H1 (cell line): Measurements from ENCODE around the gene FKBP1B. TPM values are rescaled to one million over a fixed set of nuclear protein-coding genes. Genes with fewer than 3 reads are reported as not detected.

ENCODE experiments used
- BCL11A ChIP-seq, 2 experiments: IDR thresholded peaks; one replicate each; pipeline ENCODE4 v1.6.1; 2011; ENCODE audit warnings: low read depth in 2 of 2, low read length in 2 of 2, mild to moderate bottlenecking in 2 of 2
- EGR1 ChIP-seq: IDR thresholded peaks from 2 replicates; pipeline ENCODE4 v1.6.1; 2011; ENCODE audit warnings: low read depth, low read length, borderline replicate concordance
- EZH2 ChIP-seq: fragments of 200-600 bp; sonication (generic); IDR thresholded peaks from 2 replicates; pipeline ENCODE4 v1.7.1; 2012; ENCODE audit warnings: low read depth, mild to moderate bottlenecking, moderate library complexity, low read length, inconsistent platforms; ENCODE audit not compliant: severe bottlenecking
- JUN ChIP-seq: IDR thresholded peaks from 2 replicates; pipeline ENCODE4 v1.6.1; 2011; ENCODE audit warnings: low read depth, mild to moderate bottlenecking, improper control_type of control experiment, low read length
- KDM1A ChIP-seq: fragments of 200-600, 300-600 bp; sonication (generic); IDR thresholded peaks from 2 replicates; pipeline ENCODE4 v1.7.1; 2016; ENCODE audit warnings: mild to moderate bottlenecking, low read length, borderline replicate concordance
- KDM4A ChIP-seq: IDR thresholded peaks from one replicate; pipeline ENCODE4 v1.7.1; 2012; ENCODE audit warnings: low read depth, mild to moderate bottlenecking, moderate library complexity, low read length, inconsistent platforms; ENCODE audit not compliant: severe bottlenecking
- SUZ12 ChIP-seq: fragments of 200-600 bp; sonication (generic); IDR thresholded peaks from 2 replicates; pipeline ENCODE4 v1.6.1; 2012; ENCODE audit warnings: mild to moderate bottlenecking, inconsistent platforms, low read length, moderate library complexity, mixed read lengths
- TAF1 ChIP-seq: IDR thresholded peaks from 2 replicates; pipeline ENCODE4 v1.6.1; 2011; ENCODE audit warnings: mild to moderate bottlenecking, low read depth, low read length
- polyA plus RNA-seq, 7 experiments: library from polyadenylated mRNA; depleted of rRNA in 3 of 7; stranded (reverse) in 5 of 7; unstranded in 2 of 7; fragments of >200 nt in 5 of 7; fragments of 200-250 nt in 2 of 7; gene quantifications; 1 replicate in 5 of 7; 2 replicates in 1 of 7; 4 replicates in 1 of 7; pipeline versions ENCODE4 v1.2.1 to v1.2.3, GENCODE V29; 2011 to 2013; ENCODE audit warnings: missing spikeins in 2 of 7, mixed read lengths in 2 of 7
- total RNA-seq: library from RNA; stranded (reverse); fragmentation: NEBNext Ultra II Directional; extraction: Animal tissue kit (Norgen Biotek cat#: 25700); gene quantifications from 2 replicates; pipeline ENCODE4 v1.2.1, GENCODE V29; 2021
- TF ChIP-seq, protein P1 (sequence below): fragments of 300-600 bp; sonication (generic); IDR thresholded peaks from 2 replicates; pipeline ENCODE4 v1.7.1; 2012; ENCODE audit warnings: low read length, moderate library complexity, mild to moderate bottlenecking, inconsistent platforms; ENCODE audit not compliant: insufficient replicate concordance
- TF ChIP-seq, protein P2 (sequence below): IDR thresholded peaks from 2 replicates; pipeline ENCODE4 v1.6.1; 2012; ENCODE audit warnings: low read length, inconsistent platforms

Gene FKBP1B
- total and polyA plus RNA-seq, 2 of the 8 experiments (the other 6 are each of a cell fraction or from before 2014, with no cell fraction given), result 50.8 to 151 TPM

- TF ChIP-seq, protein P1, sequence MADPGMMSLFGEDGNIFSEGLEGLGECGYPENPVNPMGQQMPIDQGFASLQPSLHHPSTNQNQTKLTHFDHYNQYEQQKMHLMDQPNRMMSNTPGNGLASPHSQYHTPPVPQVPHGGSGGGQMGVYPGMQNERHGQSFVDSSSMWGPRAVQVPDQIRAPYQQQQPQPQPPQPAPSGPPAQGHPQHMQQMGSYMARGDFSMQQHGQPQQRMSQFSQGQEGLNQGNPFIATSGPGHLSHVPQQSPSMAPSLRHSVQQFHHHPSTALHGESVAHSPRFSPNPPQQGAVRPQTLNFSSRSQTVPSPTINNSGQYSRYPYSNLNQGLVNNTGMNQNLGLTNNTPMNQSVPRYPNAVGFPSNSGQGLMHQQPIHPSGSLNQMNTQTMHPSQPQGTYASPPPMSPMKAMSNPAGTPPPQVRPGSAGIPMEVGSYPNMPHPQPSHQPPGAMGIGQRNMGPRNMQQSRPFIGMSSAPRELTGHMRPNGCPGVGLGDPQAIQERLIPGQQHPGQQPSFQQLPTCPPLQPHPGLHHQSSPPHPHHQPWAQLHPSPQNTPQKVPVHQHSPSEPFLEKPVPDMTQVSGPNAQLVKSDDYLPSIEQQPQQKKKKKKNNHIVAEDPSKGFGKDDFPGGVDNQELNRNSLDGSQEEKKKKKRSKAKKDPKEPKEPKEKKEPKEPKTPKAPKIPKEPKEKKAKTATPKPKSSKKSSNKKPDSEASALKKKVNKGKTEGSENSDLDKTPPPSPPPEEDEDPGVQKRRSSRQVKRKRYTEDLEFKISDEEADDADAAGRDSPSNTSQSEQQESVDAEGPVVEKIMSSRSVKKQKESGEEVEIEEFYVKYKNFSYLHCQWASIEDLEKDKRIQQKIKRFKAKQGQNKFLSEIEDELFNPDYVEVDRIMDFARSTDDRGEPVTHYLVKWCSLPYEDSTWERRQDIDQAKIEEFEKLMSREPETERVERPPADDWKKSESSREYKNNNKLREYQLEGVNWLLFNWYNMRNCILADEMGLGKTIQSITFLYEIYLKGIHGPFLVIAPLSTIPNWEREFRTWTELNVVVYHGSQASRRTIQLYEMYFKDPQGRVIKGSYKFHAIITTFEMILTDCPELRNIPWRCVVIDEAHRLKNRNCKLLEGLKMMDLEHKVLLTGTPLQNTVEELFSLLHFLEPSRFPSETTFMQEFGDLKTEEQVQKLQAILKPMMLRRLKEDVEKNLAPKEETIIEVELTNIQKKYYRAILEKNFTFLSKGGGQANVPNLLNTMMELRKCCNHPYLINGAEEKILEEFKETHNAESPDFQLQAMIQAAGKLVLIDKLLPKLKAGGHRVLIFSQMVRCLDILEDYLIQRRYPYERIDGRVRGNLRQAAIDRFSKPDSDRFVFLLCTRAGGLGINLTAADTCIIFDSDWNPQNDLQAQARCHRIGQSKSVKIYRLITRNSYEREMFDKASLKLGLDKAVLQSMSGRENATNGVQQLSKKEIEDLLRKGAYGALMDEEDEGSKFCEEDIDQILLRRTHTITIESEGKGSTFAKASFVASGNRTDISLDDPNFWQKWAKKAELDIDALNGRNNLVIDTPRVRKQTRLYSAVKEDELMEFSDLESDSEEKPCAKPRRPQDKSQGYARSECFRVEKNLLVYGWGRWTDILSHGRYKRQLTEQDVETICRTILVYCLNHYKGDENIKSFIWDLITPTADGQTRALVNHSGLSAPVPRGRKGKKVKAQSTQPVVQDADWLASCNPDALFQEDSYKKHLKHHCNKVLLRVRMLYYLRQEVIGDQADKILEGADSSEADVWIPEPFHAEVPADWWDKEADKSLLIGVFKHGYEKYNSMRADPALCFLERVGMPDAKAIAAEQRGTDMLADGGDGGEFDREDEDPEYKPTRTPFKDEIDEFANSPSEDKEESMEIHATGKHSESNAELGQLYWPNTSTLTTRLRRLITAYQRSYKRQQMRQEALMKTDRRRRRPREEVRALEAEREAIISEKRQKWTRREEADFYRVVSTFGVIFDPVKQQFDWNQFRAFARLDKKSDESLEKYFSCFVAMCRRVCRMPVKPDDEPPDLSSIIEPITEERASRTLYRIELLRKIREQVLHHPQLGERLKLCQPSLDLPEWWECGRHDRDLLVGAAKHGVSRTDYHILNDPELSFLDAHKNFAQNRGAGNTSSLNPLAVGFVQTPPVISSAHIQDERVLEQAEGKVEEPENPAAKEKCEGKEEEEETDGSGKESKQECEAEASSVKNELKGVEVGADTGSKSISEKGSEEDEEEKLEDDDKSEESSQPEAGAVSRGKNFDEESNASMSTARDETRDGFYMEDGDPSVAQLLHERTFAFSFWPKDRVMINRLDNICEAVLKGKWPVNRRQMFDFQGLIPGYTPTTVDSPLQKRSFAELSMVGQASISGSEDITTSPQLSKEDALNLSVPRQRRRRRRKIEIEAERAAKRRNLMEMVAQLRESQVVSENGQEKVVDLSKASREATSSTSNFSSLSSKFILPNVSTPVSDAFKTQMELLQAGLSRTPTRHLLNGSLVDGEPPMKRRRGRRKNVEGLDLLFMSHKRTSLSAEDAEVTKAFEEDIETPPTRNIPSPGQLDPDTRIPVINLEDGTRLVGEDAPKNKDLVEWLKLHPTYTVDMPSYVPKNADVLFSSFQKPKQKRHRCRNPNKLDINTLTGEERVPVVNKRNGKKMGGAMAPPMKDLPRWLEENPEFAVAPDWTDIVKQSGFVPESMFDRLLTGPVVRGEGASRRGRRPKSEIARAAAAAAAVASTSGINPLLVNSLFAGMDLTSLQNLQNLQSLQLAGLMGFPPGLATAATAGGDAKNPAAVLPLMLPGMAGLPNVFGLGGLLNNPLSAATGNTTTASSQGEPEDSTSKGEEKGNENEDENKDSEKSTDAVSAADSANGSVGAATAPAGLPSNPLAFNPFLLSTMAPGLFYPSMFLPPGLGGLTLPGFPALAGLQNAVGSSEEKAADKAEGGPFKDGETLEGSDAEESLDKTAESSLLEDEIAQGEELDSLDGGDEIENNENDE, result no peak
- TF ChIP-seq EZH2 (no peak), BCL11A (IDR thresholded peaks at IDR 0.05; ENCODE audit: low read depth in 2 of 2, low read length in 2 of 2) (no peak), KDM4A (no peak), EGR1 (no peak), TAF1 (no peak), SUZ12 (no peak), JUN (no peak), KDM1A (no peak)
- TF ChIP-seq, protein P2, sequence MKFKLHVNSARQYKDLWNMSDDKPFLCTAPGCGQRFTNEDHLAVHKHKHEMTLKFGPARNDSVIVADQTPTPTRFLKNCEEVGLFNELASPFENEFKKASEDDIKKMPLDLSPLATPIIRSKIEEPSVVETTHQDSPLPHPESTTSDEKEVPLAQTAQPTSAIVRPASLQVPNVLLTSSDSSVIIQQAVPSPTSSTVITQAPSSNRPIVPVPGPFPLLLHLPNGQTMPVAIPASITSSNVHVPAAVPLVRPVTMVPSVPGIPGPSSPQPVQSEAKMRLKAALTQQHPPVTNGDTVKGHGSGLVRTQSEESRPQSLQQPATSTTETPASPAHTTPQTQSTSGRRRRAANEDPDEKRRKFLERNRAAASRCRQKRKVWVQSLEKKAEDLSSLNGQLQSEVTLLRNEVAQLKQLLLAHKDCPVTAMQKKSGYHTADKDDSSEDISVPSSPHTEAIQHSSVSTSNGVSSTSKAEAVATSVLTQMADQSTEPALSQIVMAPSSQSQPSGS, result no peak
Measured at GRCh38 chr2:24107336-24107735, 57.8 kb downstream of the FKBP1B start (continued).
